ENCODE measurements around the gene SEMA6A. TPM values are rescaled to one million over a fixed set of nuclear protein-coding genes. Genes with fewer than 3 reads are reported as not detected.
"Not testable (repeated sequence)": the region's sequence is repeated elsewhere in the genome, so short reads cannot be mapped to it uniquely, and the experiment has no call there.

Gene SEMA6A
- total RNA-seq, 1 donor from 2014 or later: 24.0 TPM

GRCh38 chr5:116524051-116524904 is 50.3 kb downstream of the SEMA6A start:
- DNase-seq (ENCODE audit: low spot score): no peak

GRCh38 chr5:116523182-116523581 is 51.4 kb downstream of the SEMA6A start:
- not testable (repeated sequence) for DNase-seq (ENCODE audit: low spot score)

- no peak for DNase-seq (ENCODE audit: low spot score)
Measured at GRCh38 chr5:116522356-116523136, 52.1 kb downstream of the SEMA6A start.

- DNase-seq (ENCODE audit: low spot score): no peak
Measured at GRCh38 chr5:116521173-116521872, 53.3 kb downstream of the SEMA6A start.

- no peak for DNase-seq (ENCODE audit: low spot score)
Measured at GRCh38 chr5:116520771-116521170, 53.9 kb downstream of the SEMA6A start.

- DNase-seq (ENCODE audit: low spot score): no peak
Measured at GRCh38 chr5:116518423-116518822, 56.2 kb downstream of the SEMA6A start.

- no peak for DNase-seq (ENCODE audit: low spot score)
Measured at GRCh38 chr5:116517488-116517887, 57.1 kb downstream of the SEMA6A start.

GRCh38 chr5:116516021-116516420 is 58.6 kb downstream of the SEMA6A start:
- DNase-seq (ENCODE audit: low spot score): no peak

GRCh38 chr5:116514421-116514970 is 60.1 kb downstream of the SEMA6A start:
- no peak for DNase-seq (ENCODE audit: low spot score)

GRCh38 chr5:116510517-116510916 is 64.1 kb downstream of the SEMA6A start:
- DNase-seq (ENCODE audit: low spot score): no peak

- no peak for DNase-seq (ENCODE audit: low spot score)
Measured at GRCh38 chr5:116509483-116510244, 65.0 kb downstream of the SEMA6A start.

- DNase-seq (ENCODE audit: low spot score): no peak
Measured at GRCh38 chr5:116508835-116509234, 65.8 kb downstream of the SEMA6A start.

GRCh38 chr5:116507941-116508655 is 66.5 kb downstream of the SEMA6A start:
- no peak for DNase-seq (ENCODE audit: low spot score)

- no peak for DNase-seq (ENCODE audit: low spot score)
Measured at GRCh38 chr5:116507051-116507537, 67.5 kb downstream of the SEMA6A start.

- DNase-seq (ENCODE audit: low spot score): no peak
Measured at GRCh38 chr5:116506488-116506887, 68.1 kb downstream of the SEMA6A start.

GRCh38 chr5:116504593-116505166 is 69.9 kb downstream of the SEMA6A start:
- DNase-seq (ENCODE audit: low spot score): no peak

- no peak for DNase-seq (ENCODE audit: low spot score)
Measured at GRCh38 chr5:116502616-116503015, 72.0 kb downstream of the SEMA6A start.

- DNase-seq (ENCODE audit: low spot score): no peak
Measured at GRCh38 chr5:116502138-116502537, 72.5 kb downstream of the SEMA6A start.

- no peak for DNase-seq (ENCODE audit: low spot score)
Measured at GRCh38 chr5:116498503-116499048, 76.0 kb downstream of the SEMA6A start.

Data from mesenteric fat pad (tissue), 1 donor.